NB4 (cell line): ENCODE data around the gene PRKG1.

Experiments used
- CTCF ChIP-seq: IDR thresholded peaks from one replicate; pipeline ENCODE4 v1.5.1; 2012; ENCODE audit warnings: low read depth, low read length
- POLR2A ChIP-seq: IDR thresholded peaks from 2 replicates; pipeline ENCODE4 v1.6.1; 2011; ENCODE audit warnings: mild to moderate bottlenecking; ENCODE audit not compliant: insufficient read length; ENCODE audit errors: extremely low read depth

- TF ChIP-seq CTCF: no peak
- no peak for TF ChIP-seq POLR2A
These were observed 150.4 kb downstream of the PRKG1 start for GRCh38 chr10:51224671-51225161.
